Thoracic aorta (tissue), 2 donors: Measurements from ENCODE around the gene SDR42E2. TPM values are rescaled to one million over a fixed set of nuclear protein-coding genes. Genes with fewer than 3 reads are reported as not detected.
"Not testable (repeated sequence)": the region's sequence is repeated elsewhere in the genome, so short reads cannot be mapped to it uniquely, and the experiment has no call there.

ENCODE experiments used
- ATAC-seq: fragments of 150-250 bp; one replicate; pipeline ENCODE4 v1.8.0; 2017; ENCODE audit warnings: low read depth; ENCODE audit not compliant: insufficient number of reproducible peaks, low FRiP score
- DNase-seq: peaks from one replicate; pipeline ENCODE4 v3.0.0-alpha.2; 2020; ENCODE audit warnings: low spot score
- H3K27ac ChIP-seq, 2 donors: fragments of 200-600 bp; sonication (generic); 1 replicate in 1 of 2; 2 replicates in 1 of 2; pipeline ENCODE4 v1.5.1; 2016; ENCODE audit warnings: mild to moderate bottlenecking in 2 of 2, moderate library complexity in 2 of 2
- H3K27me3 ChIP-seq: fragments of 200-600 bp; sonication (generic); replicated peaks from 2 replicates; pipeline ENCODE4 v1.6.0; 2016; ENCODE audit warnings: mild to moderate bottlenecking; ENCODE audit not compliant: insufficient read depth
- H3K36me3 ChIP-seq: fragments of 200-600 bp; sonication (generic); one replicate; pipeline ENCODE4 v1.5.1; 2016
- H3K4me1 ChIP-seq, 2 donors: fragments of 200-600 bp; sonication (generic); 1 replicate in 1 of 2; 2 replicates in 1 of 2; pipeline versions ENCODE4 v1.5.1 to v1.6.0; 2016; ENCODE audit warnings: low read depth in 2 of 2, mild to moderate bottlenecking in 1 of 2; ENCODE audit not compliant: control insufficient read depth in 1 of 2
- H3K4me3 ChIP-seq: fragments of 200-600 bp; sonication (generic); 2 replicates; pipeline ENCODE4 v1.5.1; 2016; ENCODE audit warnings: mild to moderate bottlenecking
- H3K9me3 ChIP-seq: fragments of 200-600 bp; sonication (generic); 2 replicates; pipeline ENCODE4 v1.5.1; 2016
- total RNA-seq, 2 donors: library from RNA; depleted of rRNA; stranded (reverse); fragments of >200 nt; gene quantifications; one replicate each; pipeline versions ENCODE4 v1.1.0 to v1.2.3, GENCODE V29; 2016
- TF ChIP-seq, protein P1 (sequence below): fragments of 200-600 bp; sonication (generic); IDR thresholded peaks from one replicate; pipeline ENCODE4 v1.5.1; 2019; ENCODE audit warnings: antibody characterized with exemption

Gene SDR42E2
- total RNA-seq, 2 donors from 2014 or later, result not detected

DNA sequence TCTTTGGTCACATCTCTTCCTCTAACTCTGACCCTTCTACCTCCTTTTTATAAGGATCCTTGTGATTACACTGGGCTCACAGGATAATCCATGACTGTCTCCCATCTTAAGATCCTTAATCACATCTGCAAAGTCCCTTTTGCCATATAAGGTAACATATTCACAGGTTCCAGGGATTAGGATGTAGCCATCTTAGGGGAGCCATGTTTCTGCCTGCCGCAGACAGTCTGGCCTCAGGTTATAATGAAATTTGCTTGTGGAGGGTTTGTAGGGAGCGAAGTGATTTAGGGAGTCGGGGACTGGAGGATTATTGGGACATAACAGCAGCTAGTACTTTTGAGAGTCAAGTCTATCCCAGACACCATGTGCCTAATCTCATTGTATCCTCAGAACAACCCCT, 51.5 kb downstream of the SDR42E2 start:
- Histone ChIP-seq H3K9me3 (no peaks in the 10 kb centered on the region), H3K36me3 (no peaks in the 10 kb centered on the region), H3K4me1 (peaks cover 18 to 71% of the 10 kb centered on the region in 2 donors), H3K27me3 (no peaks in the 10 kb centered on the region), H3K27ac (peak overlapping the region in 1 of 2 donors; percentile 41), H3K4me3 (no peak overlapping the region)
- TF ChIP-seq, protein P1, sequence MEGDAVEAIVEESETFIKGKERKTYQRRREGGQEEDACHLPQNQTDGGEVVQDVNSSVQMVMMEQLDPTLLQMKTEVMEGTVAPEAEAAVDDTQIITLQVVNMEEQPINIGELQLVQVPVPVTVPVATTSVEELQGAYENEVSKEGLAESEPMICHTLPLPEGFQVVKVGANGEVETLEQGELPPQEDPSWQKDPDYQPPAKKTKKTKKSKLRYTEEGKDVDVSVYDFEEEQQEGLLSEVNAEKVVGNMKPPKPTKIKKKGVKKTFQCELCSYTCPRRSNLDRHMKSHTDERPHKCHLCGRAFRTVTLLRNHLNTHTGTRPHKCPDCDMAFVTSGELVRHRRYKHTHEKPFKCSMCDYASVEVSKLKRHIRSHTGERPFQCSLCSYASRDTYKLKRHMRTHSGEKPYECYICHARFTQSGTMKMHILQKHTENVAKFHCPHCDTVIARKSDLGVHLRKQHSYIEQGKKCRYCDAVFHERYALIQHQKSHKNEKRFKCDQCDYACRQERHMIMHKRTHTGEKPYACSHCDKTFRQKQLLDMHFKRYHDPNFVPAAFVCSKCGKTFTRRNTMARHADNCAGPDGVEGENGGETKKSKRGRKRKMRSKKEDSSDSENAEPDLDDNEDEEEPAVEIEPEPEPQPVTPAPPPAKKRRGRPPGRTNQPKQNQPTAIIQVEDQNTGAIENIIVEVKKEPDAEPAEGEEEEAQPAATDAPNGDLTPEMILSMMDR, result no peak
- DNase-seq (no peak), ATAC-seq (no peak)

- no peaks in the 10 kb centered on the region for H3K9me3 ChIP-seq
- no peak for ATAC-seq
- no peak overlapping the region for H3K27ac ChIP-seq
- peaks cover 20 to 71% of the 10 kb centered on the region in 2 donors for H3K4me1 ChIP-seq
- no peaks in the 10 kb centered on the region for H3K36me3 ChIP-seq
- H3K27me3 ChIP-seq, result no peaks in the 10 kb centered on the region
- TF ChIP-seq, protein P1, result no peak
- H3K4me3 ChIP-seq, result no peak overlapping the region
- DNase-seq, result no peak
Measured at GRCh38 chr16:22214402-22214801, 52.1 kb downstream of the SDR42E2 start.

- H3K4me1 ChIP-seq, result peaks cover 19 to 71% of the 10 kb centered on the region in 2 donors
- TF ChIP-seq, protein P1, result no peak
- H3K36me3 ChIP-seq, result no peaks in the 10 kb centered on the region
- DNase-seq, result no peak
- ATAC-seq, result no peak
- no peaks in the 10 kb centered on the region for H3K27me3 ChIP-seq
- H3K9me3 ChIP-seq, result no peaks in the 10 kb centered on the region
- H3K4me3 ChIP-seq, result no peak overlapping the region
- H3K27ac ChIP-seq, result no peak overlapping the region
Measured at GRCh38 chr16:22214889-22215288, 52.6 kb downstream of the SDR42E2 start.

GRCh38 chr16:22216191-22216831, 54.0 kb downstream of the SDR42E2 start:
- ATAC-seq, result no peak

DNA sequence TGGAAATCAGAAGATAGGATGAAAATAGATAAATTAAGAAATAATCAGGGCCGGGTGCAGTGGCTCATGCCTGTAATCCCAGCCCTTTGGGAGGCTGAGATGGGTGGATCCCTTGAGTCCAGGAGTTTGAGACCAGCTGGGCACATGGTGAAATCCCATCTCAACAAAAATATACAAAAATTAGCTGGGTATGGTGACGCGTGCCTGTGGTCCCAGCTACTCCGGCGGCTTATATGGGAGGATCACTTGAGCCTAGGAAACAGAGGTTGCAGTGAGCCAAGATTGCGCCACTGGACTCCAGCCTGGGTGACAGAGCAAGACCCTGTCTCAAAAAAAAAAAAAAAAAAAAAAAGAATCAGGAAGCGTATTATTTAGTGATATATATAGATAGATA, 54.5 kb downstream of the SDR42E2 start:
- H3K27ac ChIP-seq, result peak overlapping the region; percentile 1 to 10
- H3K9me3 ChIP-seq, H3K4me3 ChIP-seq, ATAC-seq, H3K36me3 ChIP-seq, DNase-seq, H3K27me3 ChIP-seq: not testable (repeated sequence)
- peaks cover 22 to 71% of the 10 kb centered on the region in 2 donors for H3K4me1 ChIP-seq

More at GRCh38 chr16:22216191-22216831, 54.0 kb downstream of the SDR42E2 start:
- Histone ChIP-seq H3K27ac (peak overlapping the region; percentile 1 to 10), H3K9me3 (no peaks in the 10 kb centered on the region), H3K4me1 (peaks cover 19 to 71% of the 10 kb centered on the region in 2 donors), H3K27me3 (no peaks in the 10 kb centered on the region), H3K36me3 (no peaks in the 10 kb centered on the region), H3K4me3 (no peak overlapping the region)
- TF ChIP-seq, protein P1, result no peak
- no peak for DNase-seq
